ENCODE measurements around the gene VPS8. TPM values are rescaled to one million over a fixed set of nuclear protein-coding genes. Genes with fewer than 3 reads are reported as not detected.

The VPS8 gene
- total RNA-seq, 4 donors from 2014 or later: 76.5 to 281 (median 163) TPM

GRCh38 chr3:184811034-184811433 is 932 bp upstream of the VPS8 start:
- H3K36me3 ChIP-seq: no peaks in the 10 kb centered on the region
- intact Hi-C loops (cut with DNase I; ENCODE audit: low total_unique reads): no loop called here
- DNase-seq: no peak
- no peaks in the 10 kb centered on the region for H3K27me3 ChIP-seq
- H3K27ac ChIP-seq: no peak overlapping the region
- H3K9me3 ChIP-seq: no peaks in the 10 kb centered on the region
- no peak overlapping the region for H3K4me3 ChIP-seq
- TF ChIP-seq POLR2A (IDR thresholded peaks at IDR 0.05): no peak
- H3K4me1 ChIP-seq: peaks cover 0 to 3% of the 10 kb centered on the region in 2 donors

- no peaks in the 10 kb centered on the region for H3K36me3 ChIP-seq
- no peaks in the 10 kb centered on the region for H3K9me3 ChIP-seq
- peaks cover 0 to 3% of the 10 kb centered on the region in 2 donors for H3K4me1 ChIP-seq
- peak overlapping the region; percentile 41 to 50 for H3K27ac ChIP-seq
- H3K27me3 ChIP-seq: no peaks in the 10 kb centered on the region
- TF ChIP-seq CTCF (IDR thresholded peaks at IDR 0.05) (no peak), POLR2A (IDR thresholded peaks at IDR 0.05) (no peak)
- H3K4me3 ChIP-seq: peak overlapping the region; percentile 61 to 84
- intact Hi-C loops (cut with DNase I; ENCODE audit: low total_unique reads): no loop called here
- no peak for DNase-seq
Observed at GRCh38 chr3:184811663-184811998, 335 bp upstream of the VPS8 start.

- DNase-seq: peak in 1 of 2 donors; percentile 20
- TF ChIP-seq POLR2A (IDR thresholded peaks at IDR 0.05): no peak
- TF ChIP-seq CTCF (IDR thresholded peaks at IDR 0.05): no peak
- peak overlapping the region; percentile 61 to 84 for H3K4me3 ChIP-seq
- H3K27me3 ChIP-seq: no peaks in the 10 kb centered on the region
- H3K9me3 ChIP-seq: no peaks in the 10 kb centered on the region
- H3K36me3 ChIP-seq: no peaks in the 10 kb centered on the region
- H3K27ac ChIP-seq: peak overlapping the region in 1 of 2 donors; percentile 50
- peaks cover 0 to 3% of the 10 kb centered on the region in 2 donors for H3K4me1 ChIP-seq
- intact Hi-C loops (cut with DNase I; ENCODE audit: low total_unique reads): no loop called here
Observed at GRCh38 chr3:184812662-184813042, 686 bp downstream of the VPS8 start.

GRCh38 chr3:184813357-184813756 is 1.4 kb downstream of the VPS8 start:
- no peaks in the 10 kb centered on the region for H3K27me3 ChIP-seq
- intact Hi-C loops (cut with DNase I; ENCODE audit: low total_unique reads): no loop called here
- no peaks in the 10 kb centered on the region for H3K36me3 ChIP-seq
- H3K4me3 ChIP-seq: no peak overlapping the region
- no peak overlapping the region for H3K27ac ChIP-seq
- peaks cover 0 to 3% of the 10 kb centered on the region in 2 donors for H3K4me1 ChIP-seq
- no peak for TF ChIP-seq POLR2A (IDR thresholded peaks at IDR 0.05)
- no peak for DNase-seq
- no peaks in the 10 kb centered on the region for H3K9me3 ChIP-seq

- no peak overlapping the region for H3K4me3 ChIP-seq
- DNase-seq: no peak
- no peaks in the 10 kb centered on the region for H3K27me3 ChIP-seq
- peaks cover 0 to 3% of the 10 kb centered on the region in 2 donors for H3K4me1 ChIP-seq
- H3K9me3 ChIP-seq: no peaks in the 10 kb centered on the region
- TF ChIP-seq CTCF (IDR thresholded peaks at IDR 0.05) (no peak), POLR2A (IDR thresholded peaks at IDR 0.05) (no peak)
- no peak overlapping the region for H3K27ac ChIP-seq
- intact Hi-C loops (cut with DNase I; ENCODE audit: low total_unique reads): no loop called here
- H3K36me3 ChIP-seq: no peaks in the 10 kb centered on the region
Observed at GRCh38 chr3:184814214-184814613, 2.2 kb downstream of the VPS8 start.

- no peak for DNase-seq
- intact Hi-C loops (cut with DNase I; ENCODE audit: low total_unique reads): no loop called here
- Histone ChIP-seq H3K27ac (no peak overlapping the region), H3K9me3 (no peaks in the 10 kb centered on the region), H3K4me1 (peaks cover 0 to 3% of the 10 kb centered on the region in 2 donors), H3K36me3 (no peaks in the 10 kb centered on the region), H3K4me3 (no peak overlapping the region), H3K27me3 (no peaks in the 10 kb centered on the region)
- no peak for TF ChIP-seq CTCF (IDR thresholded peaks at IDR 0.05)
- no peak for TF ChIP-seq POLR2A (IDR thresholded peaks at IDR 0.05)
Observed at GRCh38 chr3:184815046-184815930, 3.3 kb downstream of the VPS8 start.
